Stimulated activated CD8-positive, alpha-beta memory T cell treated with anti-CD3 and anti-CD28 coated beads, Interleukin-12 subunit alpha, Interleukin-12 subunit beta, amount 100 ng/mL, for 24 hours (primary cell): ENCODE data around the gene GHDC.
"Not testable (repeated sequence)": the region's sequence is repeated elsewhere in the genome, so short reads cannot be mapped to it uniquely, and the experiment has no call there.

Source experiments
- DNase-seq: peaks from one replicate; pipeline ENCODE4 v3.0.0-alpha.2; 2020; ENCODE audit errors: extremely low read depth

Gene GHDC

GRCh38 chr17:42203354-42203753 lies 9.1 kb upstream of the GHDC start:
- no peak for DNase-seq

GRCh38 chr17:42202696-42203095 lies 8.4 kb upstream of the GHDC start:
- DNase-seq: no peak

- DNase-seq: no peak
Observed at GRCh38 chr17:42202159-42202558, 7.9 kb upstream of the GHDC start.

DNA sequence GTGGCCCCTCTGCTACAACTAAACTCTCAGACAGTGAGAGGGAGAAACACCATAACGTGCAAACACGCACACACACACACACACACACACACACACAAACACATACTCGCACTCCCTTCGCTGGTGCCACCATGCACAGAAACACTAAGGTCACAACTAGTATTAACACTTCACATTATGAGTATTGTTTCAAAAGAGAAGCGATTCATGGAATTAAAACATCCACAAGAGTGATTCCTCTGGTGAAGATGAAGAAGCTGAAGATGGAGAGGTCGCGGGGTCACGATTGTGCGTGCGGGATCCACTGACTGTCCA lies 7.1 kb upstream of the GHDC start:
- no peak for DNase-seq

- no peak for DNase-seq
Observed at GRCh38 chr17:42200706-42201457, 6.6 kb upstream of the GHDC start.

- DNase-seq: no peak
Observed at GRCh38 chr17:42199416-42200011, 5.2 kb upstream of the GHDC start.

DNA sequence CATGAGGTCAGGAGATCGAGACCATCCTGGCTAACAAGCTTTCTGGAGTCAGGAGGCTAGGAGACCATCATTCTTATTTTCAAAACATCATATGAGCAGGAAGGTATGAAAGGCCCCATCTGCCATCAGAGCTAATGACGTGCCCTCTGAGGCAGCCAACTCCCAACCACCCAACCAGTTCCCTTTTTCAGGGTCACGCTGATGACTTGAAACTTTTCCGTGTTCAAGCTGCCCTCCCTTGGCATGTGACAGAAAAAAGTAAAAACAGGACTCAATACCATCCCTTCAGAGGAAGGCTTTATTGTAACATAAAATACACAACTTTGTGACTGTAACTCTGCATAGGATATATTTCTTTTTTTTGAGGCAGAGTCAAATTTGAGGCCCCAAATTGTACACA lies 4.6 kb upstream of the GHDC start:
- DNase-seq: no peak

GRCh38 chr17:42197564-42198156 lies 3.4 kb upstream of the GHDC start:
- DNase-seq: no peak

DNA sequence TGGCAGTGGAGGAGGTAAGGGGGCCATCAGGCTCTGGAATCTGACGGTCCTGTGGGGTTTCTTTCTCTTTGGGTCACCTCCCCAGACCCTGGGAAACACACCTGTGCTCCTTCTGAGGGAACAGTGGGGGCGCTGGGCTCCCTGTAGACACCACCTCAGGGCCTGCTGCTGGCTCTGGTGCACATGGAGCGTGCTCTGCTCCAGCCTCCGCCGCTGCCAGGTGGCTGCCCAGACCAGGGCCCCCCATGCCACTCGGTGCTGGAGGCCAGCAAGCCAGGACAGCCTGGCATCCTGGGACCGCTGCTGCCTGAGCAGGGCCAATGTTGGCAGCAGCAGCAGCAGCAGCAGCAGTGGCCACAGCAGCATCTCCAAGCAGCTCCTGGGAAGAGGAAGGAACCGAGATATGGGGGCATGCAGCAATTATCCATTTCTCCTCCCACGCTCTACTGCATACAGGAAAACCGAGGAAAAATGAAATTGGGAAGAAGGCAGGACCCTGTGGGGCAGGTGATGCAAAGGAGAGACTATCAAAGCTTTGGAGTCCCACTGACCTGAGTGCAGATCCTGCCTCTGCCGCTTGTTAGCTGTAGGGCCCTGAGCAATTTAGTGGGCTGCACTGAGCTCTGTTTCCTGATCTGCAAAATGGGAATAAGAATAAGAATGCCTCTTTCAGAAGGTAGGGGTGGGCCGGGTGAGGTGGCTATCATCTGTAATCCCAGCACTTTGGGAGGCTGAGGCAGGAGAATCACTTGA lies 902 bp downstream of the GHDC start:
- no peak for DNase-seq

DNA sequence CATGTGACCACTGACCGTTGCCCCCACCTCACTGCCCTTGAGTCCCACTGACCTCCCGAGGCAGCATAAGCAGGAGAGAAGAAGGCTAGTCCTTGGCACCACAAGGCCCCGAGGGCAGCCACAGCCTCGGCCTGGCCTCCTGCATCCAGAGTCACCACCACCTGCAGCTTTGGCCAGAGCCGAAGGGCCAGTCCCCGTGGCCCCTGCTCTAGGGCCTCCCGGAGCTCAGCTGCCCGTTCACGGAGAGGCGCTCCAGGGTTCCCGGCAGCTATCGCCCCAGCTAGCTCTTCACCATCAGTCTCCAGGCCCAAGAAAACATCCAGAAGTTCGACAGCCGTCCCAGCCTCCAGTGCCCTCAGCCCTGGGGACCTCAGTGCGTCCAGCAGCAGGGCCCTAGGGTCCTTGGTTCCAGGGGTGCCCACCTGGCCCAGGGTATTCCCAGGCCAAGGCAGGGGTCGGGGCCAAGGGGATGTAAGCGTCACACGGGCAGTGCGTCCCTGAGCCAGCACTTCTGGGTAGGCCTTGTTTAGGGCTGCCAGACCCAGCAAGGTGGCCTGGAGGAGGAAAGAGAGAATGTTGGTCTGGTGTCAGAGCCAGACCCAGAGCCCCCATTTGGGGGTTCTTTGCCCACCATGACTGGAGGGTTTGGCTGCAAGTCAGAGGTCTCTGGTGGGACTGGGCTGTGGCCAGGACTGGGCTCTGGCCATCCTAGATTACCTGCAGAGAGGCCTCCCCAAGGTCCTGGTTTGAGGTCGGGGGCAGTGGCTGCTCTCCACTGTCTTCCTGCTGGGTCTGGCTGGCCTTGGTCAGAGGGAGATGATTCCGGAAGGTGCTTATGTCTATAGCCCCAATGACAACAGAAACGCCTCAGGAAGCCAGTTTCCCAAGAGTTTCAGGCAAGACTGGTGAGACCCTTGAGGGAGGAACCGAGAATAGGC lies 1.8 kb downstream of the GHDC start:
- no peak for DNase-seq

- DNase-seq: no peak
Observed at GRCh38 chr17:42191275-42191608, 3.1 kb downstream of the GHDC start.

GRCh38 chr17:42190491-42191274 lies 3.6 kb downstream of the GHDC start:
- no peak for DNase-seq

- DNase-seq: no peak
Observed at GRCh38 chr17:42189651-42189965, 4.7 kb downstream of the GHDC start.

- DNase-seq: no peak
Observed at GRCh38 chr17:42188749-42189650, 5.3 kb downstream of the GHDC start.

DNA sequence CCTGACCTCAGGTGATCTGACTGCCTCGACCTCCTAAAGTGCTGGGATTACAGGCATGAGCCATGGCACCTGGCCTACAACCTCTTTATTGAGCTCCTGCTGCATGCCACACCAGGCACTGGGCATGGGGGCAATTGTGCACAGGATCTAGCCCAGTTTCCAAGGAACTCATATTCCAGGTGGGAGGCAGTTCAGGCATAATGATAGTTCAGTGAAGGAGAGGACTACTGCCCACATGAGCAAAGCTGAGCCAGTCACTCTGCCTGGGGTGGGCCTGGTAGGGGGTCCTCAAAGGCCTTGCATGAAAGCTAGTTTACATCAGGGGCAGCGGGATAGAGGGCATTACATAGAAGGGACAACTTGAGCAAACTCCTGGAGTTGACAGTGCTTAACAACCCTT lies 6.5 kb downstream of the GHDC start:
- DNase-seq: no peak

GRCh38 chr17:42186191-42186590 lies 8.1 kb downstream of the GHDC start:
- DNase-seq: not testable (repeated sequence)

DNA sequence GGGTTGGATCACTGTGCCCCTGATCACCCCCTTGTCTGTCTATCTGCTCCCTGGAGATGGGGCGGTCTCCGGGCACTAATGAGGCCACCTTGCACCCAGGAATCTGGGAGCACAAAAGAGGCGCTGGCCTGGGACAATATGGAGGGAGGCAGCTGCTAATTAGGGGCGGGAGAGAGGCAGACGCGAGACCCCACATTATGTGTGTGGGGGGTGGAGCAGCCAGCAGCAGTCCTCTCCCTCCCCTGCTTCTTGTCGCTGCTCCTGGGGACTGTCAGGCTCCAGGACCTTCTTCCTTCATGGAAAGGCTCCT lies 8.7 kb downstream of the GHDC start:
- DNase-seq: no peak

GRCh38 chr17:42184713-42185620 lies 9.3 kb downstream of the GHDC start, which contains the start of gene HCRT:
Gene HCRT (minus strand): TSS chr17:42185452. CDS start chr17:42185365, 87 bp downstream.
- no peak for DNase-seq
